Measurements from ENCODE around the gene RFNG. TPM values are rescaled to one million over a fixed set of nuclear protein-coding genes. Genes with fewer than 3 reads are reported as not detected.

The RFNG gene
- total and polyA plus RNA-seq, 12 donors, result 13.9 to 30.1 (median 20.3) TPM

- Histone ChIP-seq H3K27ac (peak overlapping the region in 9 of 10 donors; percentile 72 to 97 (median 88)), H3K36me3 (peaks cover 0 to 40% (median 14%) of the 10 kb centered on the region in 9 donors), H3K4me3 (peak overlapping the region; percentile 61 to 100 (median 94)), H3K27me3 (no peaks in the 10 kb centered on the region), H3K9me3 (no peaks in the 10 kb centered on the region), H3K4me1 (peaks cover 17 to 31% (median 23%) of the 10 kb centered on the region in 9 donors)
- no peak for TF ChIP-seq CTCF (IDR thresholded peaks at IDR 0.05)
- ATAC-seq, result peak in 5 of 8 donors; percentile 5 to 10 (median 7)
- DNase-seq, result peak in 1 of 2 donors; percentile 29
- intact Hi-C loops (cut with DNase I), result no loop called here
- WGBS, 2 donors, result 1% methylated on average over 45 to 47 of the region's 47 CpGs
These were observed 13.6 kb upstream of the RFNG start for GRCh38 chr17:82065193-82065637.

- 34 to 41% methylated on average over 35 to 36 of the region's 36 CpGs for WGBS, 2 donors
- Histone ChIP-seq H3K36me3 (peaks cover 0 to 46% (median 14%) of the 10 kb centered on the region in 9 donors), H3K4me3 (peak overlapping the region; percentile 61 to 100 (median 94)), H3K27me3 (no peaks in the 10 kb centered on the region), H3K4me1 (peaks cover 17 to 31% (median 23%) of the 10 kb centered on the region in 9 donors), H3K27ac (peak overlapping the region in 9 of 10 donors; percentile 72 to 97 (median 88)), H3K9me3 (no peaks in the 10 kb centered on the region)
- TF ChIP-seq CTCF (IDR thresholded peaks at IDR 0.05), result no peak
- intact Hi-C loops (cut with DNase I), result no loop called here
- ATAC-seq (peak in 1 of 8 donors; percentile 2), DNase-seq (no peak)
These were observed 13.0 kb upstream of the RFNG start for GRCh38 chr17:82064433-82065192.

- intact Hi-C loops (cut with DNase I), result no loop called here
- Histone ChIP-seq H3K27ac (no peak overlapping the region), H3K36me3 (peaks cover 0 to 55% (median 18%) of the 10 kb centered on the region in 9 donors), H3K4me3 (peak overlapping the region in 4 of 10 donors; percentile 94 to 99 (median 96)), H3K27me3 (no peaks in the 10 kb centered on the region), H3K4me1 (peaks cover 17 to 31% (median 23%) of the 10 kb centered on the region in 9 donors), H3K9me3 (no peaks in the 10 kb centered on the region)
- WGBS, 2 donors, result 81 to 84% methylated on average over 20 of the region's 20 CpGs
- ATAC-seq (no peak), DNase-seq (peak in 1 of 2 donors; percentile 6)
- TF ChIP-seq CTCF (IDR thresholded peaks at IDR 0.05), result no peak
These were observed 12.1 kb upstream of the RFNG start for GRCh38 chr17:82063424-82064415.

- no peak for TF ChIP-seq CTCF (IDR thresholded peaks at IDR 0.05)
- Histone ChIP-seq H3K36me3 (peaks cover 0 to 62% (median 19%) of the 10 kb centered on the region in 9 donors), H3K4me1 (peaks cover 17 to 31% (median 23%) of the 10 kb centered on the region in 9 donors), H3K27ac (no peak overlapping the region), H3K4me3 (no peak overlapping the region), H3K27me3 (no peaks in the 10 kb centered on the region), H3K9me3 (no peaks in the 10 kb centered on the region)
- WGBS, 2 donors, result 92 to 95% methylated on average over 9 of the region's 9 CpGs
- intact Hi-C loops (cut with DNase I), result no loop called here
- ATAC-seq (no peak), DNase-seq (peak in 1 of 2 donors; percentile 2)
These were observed 11.4 kb upstream of the RFNG start for GRCh38 chr17:82062984-82063368.
